ENCODE measurements around the gene DPP10.

GRCh38 chr2:115122701-115123100 lies 680.3 kb downstream of the DPP10 start:
- TF ChIP-seq SP1 (IDR thresholded peaks at IDR 0.05) (no peak), HDGF (IDR thresholded peaks at IDR 0.05; ENCODE audit: borderline replicate concordance) (no peak), TARDBP (IDR thresholded peaks at IDR 0.05) (no peak), BHLHE40 (IDR thresholded peaks at IDR 0.05; ENCODE audit: borderline replicate concordance) (no peak), SUZ12 (IDR thresholded peaks at IDR 0.05) (no peak), FOXM1 (IDR thresholded peaks at IDR 0.05; ENCODE audit: borderline replicate concordance) (no peak), L3MBTL2 (conservative IDR thresholded peaks at IDR 0.05) (no peak), ZNF384 (IDR thresholded peaks at IDR 0.05) (no peak)
